Ishikawa (cell line): Measurements from ENCODE around the gene KLK10.

ENCODE experiments used
- CEBPB ChIP-seq: IDR thresholded peaks from 2 replicates; pipeline ENCODE4 v1.6.1; 2012
- CREB1 ChIP-seq: IDR thresholded peaks from 2 replicates; pipeline ENCODE4 v1.6.1; 2012; ENCODE audit warnings: low read depth
- EGR1 ChIP-seq: IDR thresholded peaks from 2 replicates; pipeline ENCODE4 v1.6.1; 2012
- EP300 ChIP-seq: IDR thresholded peaks from 2 replicates; pipeline ENCODE4 v1.6.1; 2012; ENCODE audit warnings: borderline replicate concordance
- FOXM1 ChIP-seq: IDR thresholded peaks from 2 replicates; pipeline ENCODE4 v1.6.1; 2012; ENCODE audit warnings: low read depth, borderline replicate concordance
- NFIC ChIP-seq: IDR thresholded peaks from 2 replicates; pipeline ENCODE4 v1.6.1; 2012
- RAD21 ChIP-seq: IDR thresholded peaks from 2 replicates; pipeline ENCODE4 v1.6.1; 2012; ENCODE audit warnings: low read depth
- REST ChIP-seq: IDR thresholded peaks from 2 replicates; pipeline ENCODE4 v1.6.1; 2012; ENCODE audit warnings: low read depth, mild to moderate bottlenecking
- TAF1 ChIP-seq: IDR thresholded peaks from 2 replicates; pipeline ENCODE4 v1.6.1; 2012; ENCODE audit warnings: low read depth, mild to moderate bottlenecking
- TCF12 ChIP-seq: IDR thresholded peaks from 2 replicates; pipeline ENCODE4 v1.6.1; 2012; ENCODE audit warnings: low read depth
- TEAD4 ChIP-seq: IDR thresholded peaks from 2 replicates; pipeline ENCODE4 v1.6.1; 2012
- YY1 ChIP-seq: IDR thresholded peaks from 2 replicates; pipeline ENCODE4 v1.6.1; 2012; ENCODE audit warnings: low read depth
- ZBTB7A ChIP-seq: IDR thresholded peaks from 2 replicates; pipeline ENCODE4 v1.6.1; 2012; ENCODE audit warnings: low read depth
- TF ChIP-seq, protein P1 (sequence below): IDR thresholded peaks from 2 replicates; pipeline ENCODE4 v1.6.1; 2012
- TF ChIP-seq, protein P2 (sequence below): IDR thresholded peaks from 2 replicates; pipeline ENCODE4 v1.6.1; 2012

KLK10 gene, protein sequence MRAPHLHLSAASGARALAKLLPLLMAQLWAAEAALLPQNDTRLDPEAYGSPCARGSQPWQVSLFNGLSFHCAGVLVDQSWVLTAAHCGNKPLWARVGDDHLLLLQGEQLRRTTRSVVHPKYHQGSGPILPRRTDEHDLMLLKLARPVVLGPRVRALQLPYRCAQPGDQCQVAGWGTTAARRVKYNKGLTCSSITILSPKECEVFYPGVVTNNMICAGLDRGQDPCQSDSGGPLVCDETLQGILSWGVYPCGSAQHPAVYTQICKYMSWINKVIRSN

DNA sequence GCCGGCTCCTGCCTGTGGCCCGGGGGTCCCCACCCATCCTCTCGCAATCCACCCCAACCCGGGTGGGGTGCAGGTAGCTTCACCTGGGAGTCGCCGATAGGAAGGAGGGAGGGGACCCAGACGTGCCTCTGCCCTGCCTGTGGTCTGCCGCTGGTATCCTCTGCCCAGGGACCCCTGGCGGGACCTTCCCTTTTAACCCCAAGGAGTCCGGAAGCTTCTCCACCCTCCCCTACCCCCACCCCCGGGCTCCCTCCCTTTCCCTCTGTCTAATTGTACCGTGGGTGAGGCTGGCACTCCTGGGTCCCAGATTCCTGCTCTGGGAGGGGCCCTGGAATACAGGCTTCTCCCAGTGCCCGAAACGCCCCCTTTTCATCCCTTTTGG lies at the start of gene KLK10:
KLK10 (minus strand) TSS at position 166 of the 382 bp plus-strand sequence. CDS start 579 bp downstream, outside the sequence.
- TF ChIP-seq RAD21 (no peak), REST (no peak)
- TF ChIP-seq, protein P1, sequence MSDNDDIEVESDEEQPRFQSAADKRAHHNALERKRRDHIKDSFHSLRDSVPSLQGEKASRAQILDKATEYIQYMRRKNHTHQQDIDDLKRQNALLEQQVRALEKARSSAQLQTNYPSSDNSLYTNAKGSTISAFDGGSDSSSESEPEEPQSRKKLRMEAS, result no peak

DNA sequence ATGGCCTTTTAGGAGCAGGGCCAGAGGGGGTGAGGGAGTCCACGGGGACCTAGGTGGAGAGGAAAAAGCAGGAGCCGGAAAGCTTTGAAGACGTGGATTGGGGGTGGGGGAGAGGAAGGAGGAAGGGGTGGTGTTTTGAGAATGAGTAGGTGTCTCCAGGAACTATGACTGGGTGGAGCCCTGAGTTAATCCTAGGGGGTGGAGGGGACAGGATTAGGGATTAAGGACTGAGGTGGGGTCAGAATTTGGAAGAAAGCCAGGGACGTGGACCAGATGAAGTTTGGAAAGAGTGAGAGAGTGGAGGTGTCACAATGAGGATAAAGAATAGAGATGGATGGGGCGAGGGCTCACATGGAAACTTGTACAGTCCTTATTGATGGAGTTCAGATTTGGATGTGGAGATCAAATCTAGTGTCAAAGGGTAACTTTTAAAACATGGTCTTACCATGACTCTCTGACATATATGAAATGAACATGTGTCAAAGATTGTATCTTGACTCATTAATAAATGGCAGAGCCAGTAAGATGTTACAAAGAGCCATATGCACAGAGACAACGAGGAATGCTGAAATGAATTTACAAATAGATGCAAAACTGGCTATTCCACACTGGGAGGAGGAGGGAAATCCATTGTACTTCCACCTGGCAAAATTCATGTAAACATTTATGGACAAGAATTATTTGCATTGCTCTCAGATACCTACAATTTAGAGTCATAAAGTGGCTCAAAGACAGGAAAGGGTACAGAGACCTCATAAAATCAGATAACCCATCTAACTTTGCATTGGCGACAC lies 47.1 kb upstream of the KLK10 start:
- TF ChIP-seq ZBTB7A, result no peak
- no peak for TF ChIP-seq CREB1
- no peak for TF ChIP-seq REST
- TF ChIP-seq TAF1, result no peak
- no peak for TF ChIP-seq CEBPB
- TF ChIP-seq EGR1, result no peak
- no peak for TF ChIP-seq NFIC
- no peak for TF ChIP-seq RAD21
- TF ChIP-seq EP300, result no peak
- TF ChIP-seq, protein P1, result no peak
- no peak for TF ChIP-seq TCF12
- TF ChIP-seq TEAD4, result no peak
- TF ChIP-seq YY1, result no peak
- TF ChIP-seq FOXM1, result no peak
- TF ChIP-seq, protein P2, sequence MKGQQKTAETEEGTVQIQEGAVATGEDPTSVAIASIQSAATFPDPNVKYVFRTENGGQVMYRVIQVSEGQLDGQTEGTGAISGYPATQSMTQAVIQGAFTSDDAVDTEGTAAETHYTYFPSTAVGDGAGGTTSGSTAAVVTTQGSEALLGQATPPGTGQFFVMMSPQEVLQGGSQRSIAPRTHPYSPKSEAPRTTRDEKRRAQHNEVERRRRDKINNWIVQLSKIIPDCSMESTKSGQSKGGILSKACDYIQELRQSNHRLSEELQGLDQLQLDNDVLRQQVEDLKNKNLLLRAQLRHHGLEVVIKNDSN, result no peak

GRCh38 chr19:51065221-51065960 lies 45.9 kb upstream of the KLK10 start:
- TF ChIP-seq NFIC (no peak), CREB1 (no peak), EP300 (no peak), EGR1 (no peak), RAD21 (no peak), TAF1 (no peak), TEAD4 (no peak), TCF12 (no peak), REST (no peak), FOXM1 (no peak)
- TF ChIP-seq, protein P1, result no peak
- TF ChIP-seq, protein P2, result no peak
